Measurements from ENCODE around the gene NR3C1. TPM values are rescaled to one million over a fixed set of nuclear protein-coding genes. Genes with fewer than 3 reads are reported as not detected.

Gene NR3C1
- 62.8 and 77.4 TPM in 2 replicates for total RNA-seq (2012; rRNA removed)
- polyA plus RNA-seq (2012; rRNA removed) = 11.9 and 13.7 TPM in 2 replicates
- 3.5 and 4.8 TPM in 2 replicates for polyA plus RNA-seq (2012; cell fraction: cytosol; rRNA removed)
- polyA plus RNA-seq (2012; cell fraction: nucleus; rRNA removed; ENCODE audit: low replicate concordance) = 2.3 and 15.5 TPM in 2 replicates
- Bru-seq, nascent RNA = percentile 92 among the genes with signal in this experiment
- percentile 61 among the genes with signal in this experiment for BruChase-seq, experiment 1, labeled RNA remaining after a 6-hour chase
- BruChase-seq, experiment 2, labeled RNA remaining after a 2-hour chase = percentile 82 among the genes with signal in this experiment
- long read RNA-seq, full-length matches to known transcripts = 35 of 122 reads
- long read RNA-seq, partial matches to known transcripts = 81 of 122 reads
- long read RNA-seq, other reads (novel, unspliced or antisense) = 6 of 122 reads

- peak within 1 kb of the TSS; percentile 75 for H2AK5ac ChIP-seq (ENCODE audit: low read depth, low read length)
- H4K91ac ChIP-seq (ENCODE audit: insufficient read depth, low read depth, low read length) = peak within 1 kb of the TSS; percentile 88; the same call in 1 of the 2 replicates
- ATAC-seq (ENCODE audit: low read depth) = peak; percentile 82
- no TSS peak for BruUV-seq (replicated peaks)
- H2BK20ac ChIP-seq (ENCODE audit: low read depth, low read length) = no peak within 1 kb of the TSS; the same call in none of the 2 replicates
- peak within 1 kb of the TSS; percentile 97 for H3K4me2 ChIP-seq (ENCODE audit: low read depth, low read length)
- H3K9ac ChIP-seq (ENCODE audit: low read depth, low read length) = peak within 1 kb of the TSS; percentile 90
- no peaks in the 10 kb centered on the region for H3K9me3 ChIP-seq (ENCODE audit: control insufficient read depth, insufficient read depth, low read length)
- peak within 1 kb of the TSS; percentile 85 for H3K23ac ChIP-seq (ENCODE audit: low read depth, low read length)
- in situ Hi-C loops (cut with MboI; ENCODE audit: low sequenced_read_pairs) = loop anchor here (10.0 kb wide), 3 partner anchors 389 to 479 kb away; no protein-coding TSS in a partner anchor
- dilution Hi-C loops (cut with HindIII; ENCODE audit: low sequenced_read_pairs, unreplicated experiment) = no loop called here
- peak within 1 kb of the TSS; percentile 84; the same call in 1 of the 2 replicates for H3K18ac ChIP-seq (ENCODE audit: low read depth, low read length)
- peaks cover 0 to 25% of the 10 kb centered on the region in 2 experiments; a peak in 2 of 4 replicates for H3K79me1 ChIP-seq (ENCODE audit: low read depth in 1 of 2, low read length in 2 of 2)
- peak within 1 kb of the TSS; percentile 66 for H4K5ac ChIP-seq (ENCODE audit: low read depth, low read length)
- peak within 1 kb of the TSS; percentile 100 for H2BK120ac ChIP-seq (ENCODE audit: low read depth, low read length)
- peaks cover 7% of the 10 kb centered on the region for H3K4me1 ChIP-seq (ENCODE audit: control insufficient read depth, insufficient read depth, low read length)
- peak within 1 kb of the TSS; percentile 99 for H3K4ac ChIP-seq (ENCODE audit: low read depth, low read length)
- peak within 1 kb of the TSS; percentile 97 for H3K4me3 ChIP-seq (ENCODE audit: insufficient read depth, low read depth, low read length)
- H2AK9ac ChIP-seq (replicated peaks; ENCODE audit: low read depth, low read length, poor library complexity) = peak within 1 kb of the TSS; percentile 90
- peak within 1 kb of the TSS; percentile 75 for H3K14ac ChIP-seq (replicated peaks; ENCODE audit: low read depth, low read length)
- H3K27me3 ChIP-seq (ENCODE audit: control insufficient read depth, insufficient read depth, low read length) = no peaks in the 10 kb centered on the region
- H2AFZ ChIP-seq (replicated peaks; ENCODE audit: low read length, poor library complexity) = peak within 1 kb of the TSS; percentile 94
- peak within 1 kb of the TSS; percentile 96 to 100 for H4K8ac ChIP-seq (ENCODE audit: low read depth in 2 of 2, low read length in 2 of 2)
- DNase-seq = peak; percentile 86
- no peaks in the 10 kb centered on the region for H3K9me1 ChIP-seq (ENCODE audit: insufficient read depth, low read length)
- CTCF ChIA-PET = interaction anchor here (0.6 to 2.1 kb wide), 9 partner anchors 8 to 490 kb away, joined by 3 to 8 read pairs (median 3); no protein-coding TSS in a partner anchor
- peak within 1 kb of the TSS; percentile 100 for H3K27ac ChIP-seq (ENCODE audit: insufficient read depth, low read length)
- peak within 1 kb of the TSS; percentile 86; the same call in 1 of the 3 replicates for H2BK15ac ChIP-seq (ENCODE audit: low read depth, low read length)
- H2BK5ac ChIP-seq (ENCODE audit: low read depth, low read length, poor library complexity, severe bottlenecking) = peak within 1 kb of the TSS; percentile 98
- H3K36me3 ChIP-seq (ENCODE audit: control insufficient read depth, insufficient read depth, low read length) = peaks cover 9% of the 10 kb centered on the region
- POLR2A ChIA-PET (ENCODE audit: unreplicated experiment) = interaction anchor here (0.7 to 1.2 kb wide), 2 partner anchors 12 to 150 kb away, joined by 3 to 7 read pairs; no protein-coding TSS in a partner anchor
- intact Hi-C loops (cut with micrococcal nuclease) = loop anchor here (1.0 to 5.0 kb wide), 18 partner anchors 92 to 779 kb away; no protein-coding TSS in a partner anchor
- H3K56ac ChIP-seq (ENCODE audit: extremely low read depth, insufficient read depth, low read length) = peak within 1 kb of the TSS; percentile 97
- peaks cover 32% of the 10 kb centered on the region; the same call in 1 of the 2 replicates for H4K20me1 ChIP-seq (ENCODE audit: insufficient read depth, low read length)
- WGBS, 2 experiments (ENCODE audit: extremely low coverage in 2 of 2, insufficient read length in 1 of 2) = 0% methylated on average over 33 of the region's 114 CpGs; no CpG with 5 or more reads in 1 of the 2 experiments
- peak; percentile 82; the same call in 1 of the 2 replicates for TF ChIP-seq MXI1 (IDR thresholded peaks at IDR 0.05; ENCODE audit: borderline replicate concordance, low read depth, low read length)
- TF ChIP-seq CEBPB (IDR thresholded peaks at IDR 0.05; ENCODE audit: low read depth, low read length) = no peak
- no peak for TF ChIP-seq CHD1 (IDR thresholded peaks at IDR 0.05; ENCODE audit: low read depth, low read length)
- TF ChIP-seq BHLHE40 (IDR thresholded peaks at IDR 0.05; ENCODE audit: low read depth, low read length) = peak; percentile 83
- TF ChIP-seq RAD21 (IDR thresholded peaks at IDR 0.05; ENCODE audit: low read length) = peak; percentile 68
- peak; percentile 68 for TF ChIP-seq CTCF (conservative IDR thresholded peaks at IDR 0.05; ENCODE audit: low read depth, low read length)
- peak; percentile 85; the same call in 1 of the 2 replicates for TF ChIP-seq MAZ (IDR thresholded peaks at IDR 0.05; ENCODE audit: borderline replicate concordance, low read depth, low read length)
- TF ChIP-seq RCOR1 (IDR thresholded peaks at IDR 0.05; ENCODE audit: insufficient replicate concordance, low read length) = no peak
- peak; percentile 55 for TF ChIP-seq POLR2A (IDR thresholded peaks at IDR 0.05; ENCODE audit: low read depth, low read length)
- TF ChIP-seq SMC3 (IDR thresholded peaks at IDR 0.05; ENCODE audit: low read depth, low read length) = peak; percentile 41
- TF ChIP-seq USF2 (IDR thresholded peaks at IDR 0.05; ENCODE audit: low read depth, low read length) = no peak
- no peak for TF ChIP-seq FOS (IDR thresholded peaks at IDR 0.05; ENCODE audit: low read depth, low read length)
Measured at GRCh38 chr5:143403593-143404415, at the start of gene NR3C1. TSS of gene NR3C1 (minus strand) at chr5:143403686. CDS start at chr5:143400839, 2,847 bp downstream.
